H9 (cell line): Measurements from ENCODE around the gene TTC23. TPM values are rescaled to one million over a fixed set of nuclear protein-coding genes. Genes with fewer than 3 reads are reported as not detected.

Source experiments
- DNase-seq: peaks from one replicate; pipeline ENCODE4 v3.0.0-alpha.2; 2017
- H2AFZ ChIP-seq: one replicate; pipeline ENCODE4 v1.6.1; 2013; ENCODE audit warnings: mild to moderate bottlenecking, low read length, control low read depth, moderate library complexity
- H2AK5ac ChIP-seq: 2 replicates; pipeline ENCODE4 v1.6.1; 2013; ENCODE audit warnings: low read length, control low read depth, mixed read lengths; ENCODE audit not compliant: insufficient read length
- H2BK120ac ChIP-seq: one replicate; pipeline ENCODE4 v1.6.1; 2013; ENCODE audit warnings: low read depth, mild to moderate bottlenecking, low read length, control low read depth, inconsistent platforms; ENCODE audit not compliant: poor library complexity, severe bottlenecking
- H2BK12ac ChIP-seq: 2 replicates; pipeline ENCODE4 v1.6.1; 2013; ENCODE audit warnings: low read length, control low read depth, mixed read lengths, low read depth; ENCODE audit not compliant: insufficient read length
- H2BK15ac ChIP-seq: 2 replicates; pipeline ENCODE4 v1.6.1; 2013; ENCODE audit warnings: low read depth, low read length, control low read depth
- H2BK20ac ChIP-seq: one replicate; pipeline ENCODE4 v1.6.1; 2013; ENCODE audit warnings: low read depth, mild to moderate bottlenecking, low read length, control low read depth, inconsistent platforms; ENCODE audit not compliant: poor library complexity, severe bottlenecking
- H2BK5ac ChIP-seq: 2 replicates; pipeline ENCODE4 v1.6.1; 2013; ENCODE audit warnings: low read length, control low read depth, mixed read lengths; ENCODE audit not compliant: insufficient read length
- H3K14ac ChIP-seq: 2 replicates; pipeline ENCODE4 v1.6.1; 2013; ENCODE audit warnings: low read length, control low read depth; ENCODE audit not compliant: insufficient read depth
- H3K18ac ChIP-seq: 2 replicates; pipeline ENCODE4 v1.6.1; 2013; ENCODE audit warnings: low read depth, mild to moderate bottlenecking, mixed read lengths, low read length, control low read depth; ENCODE audit not compliant: insufficient read length
- H3K23ac ChIP-seq: 2 replicates; pipeline ENCODE4 v1.6.1; 2013; ENCODE audit warnings: low read length, control low read depth, mixed read lengths, low read depth; ENCODE audit not compliant: insufficient read length
- H3K23me2 ChIP-seq: 2 replicates; pipeline ENCODE4 v1.6.1; 2013; ENCODE audit warnings: low read depth, mild to moderate bottlenecking, mixed read lengths, low read length, control low read depth; ENCODE audit not compliant: insufficient read length, poor library complexity, severe bottlenecking
- H3K27ac ChIP-seq: 2 replicates; pipeline ENCODE4 v1.5.1; 2013; ENCODE audit warnings: low read length, control low read depth, mixed read lengths, low read depth; ENCODE audit not compliant: insufficient read length
- H3K27me3 ChIP-seq: 2 replicates; pipeline ENCODE4 v1.6.1; 2013; ENCODE audit warnings: low read length, control low read depth, inconsistent platforms; ENCODE audit not compliant: insufficient read depth
- H3K4ac ChIP-seq: 2 replicates; pipeline ENCODE4 v1.6.1; 2013; ENCODE audit warnings: low read depth, mild to moderate bottlenecking, control low read depth, inconsistent platforms, low read length, moderate library complexity
- H3K4me1 ChIP-seq: 2 replicates; pipeline ENCODE4 v1.6.1; 2013; ENCODE audit warnings: low read length, control low read depth, inconsistent platforms; ENCODE audit not compliant: insufficient read depth
- H3K4me2 ChIP-seq: 2 replicates; pipeline ENCODE4 v1.6.1; 2013; ENCODE audit warnings: low read length, control low read depth, mixed read lengths; ENCODE audit not compliant: insufficient read length, insufficient read depth
- H3K56ac ChIP-seq: 2 replicates; pipeline ENCODE4 v1.6.1; 2013; ENCODE audit warnings: low read depth, mild to moderate bottlenecking, mixed read lengths, low read length, control low read depth; ENCODE audit not compliant: insufficient read length
- H3K79me1 ChIP-seq: 2 replicates; pipeline ENCODE4 v1.6.1; 2013; ENCODE audit warnings: low read depth, mild to moderate bottlenecking, moderate library complexity, low read length, control low read depth, inconsistent platforms; ENCODE audit not compliant: insufficient read depth, poor library complexity, severe bottlenecking
- H3K79me2 ChIP-seq: 2 replicates; pipeline ENCODE4 v1.6.1; 2013; ENCODE audit warnings: low read length, control low read depth, inconsistent platforms; ENCODE audit not compliant: insufficient read depth
- H3K9ac ChIP-seq: 2 replicates; pipeline ENCODE4 v1.6.1; 2013; ENCODE audit warnings: low read length, control low read depth, mixed read lengths; ENCODE audit not compliant: insufficient read length; ENCODE audit errors: extremely low read depth
- H3K9me3 ChIP-seq: one replicate; pipeline ENCODE4 v1.6.1; 2013; ENCODE audit warnings: low read depth, low read length, inconsistent platforms; ENCODE audit not compliant: control insufficient read depth
- H3T11ph ChIP-seq: one replicate; pipeline ENCODE4 v1.6.1; 2013; ENCODE audit warnings: mild to moderate bottlenecking, low read length, control low read depth, inconsistent platforms
- H4K20me1 ChIP-seq: one replicate; pipeline ENCODE4 v1.6.1; 2013; ENCODE audit not compliant: control insufficient read depth, insufficient read length, insufficient read depth
- H4K5ac ChIP-seq: 2 replicates; pipeline ENCODE4 v1.6.1; 2013; ENCODE audit warnings: low read depth, mild to moderate bottlenecking, mixed read lengths, low read length, control low read depth; ENCODE audit not compliant: insufficient read length
- H4K8ac ChIP-seq: replicated peaks from 2 replicates; pipeline ENCODE4 v1.6.1; 2013; ENCODE audit warnings: low read length, control low read depth, mixed read lengths, low read depth; ENCODE audit not compliant: insufficient read length
- H4K91ac ChIP-seq: 2 replicates; pipeline ENCODE4 v1.6.1; 2013; ENCODE audit warnings: low read depth, mild to moderate bottlenecking, moderate library complexity, mixed read lengths, low read length, control low read depth; ENCODE audit not compliant: insufficient read length
- H3K27ac Mint-ChIP-seq, 3 experiments: 2 replicates in 2 of 3; 3 replicates in 1 of 3; pipeline ENCODE4 v1.8.0; 2020 to 2021; ENCODE audit warnings: mixed read lengths in 3 of 3, mild to moderate bottlenecking in 1 of 3, moderate library complexity in 1 of 3
- H3K27me3 Mint-ChIP-seq: 2 replicates; pipeline ENCODE4 v1.8.0; 2021; ENCODE audit warnings: low read depth, mild to moderate bottlenecking, moderate library complexity, mixed read lengths
- H3K36me3 Mint-ChIP-seq, 3 experiments: 2 replicates in 2 of 3; 3 replicates in 1 of 3; pipeline ENCODE4 v1.8.0; 2020 to 2021; ENCODE audit warnings: low read depth in 3 of 3, mixed read lengths in 3 of 3; ENCODE audit not compliant: insufficient read depth in 1 of 3
- H3K4me1 Mint-ChIP-seq, 2 experiments: 2 replicates each; pipeline ENCODE4 v1.8.0; 2020; ENCODE audit warnings: mixed read lengths in 2 of 2
- H3K4me3 Mint-ChIP-seq, 2 experiments: 2 replicates in 1 of 2; 3 replicates in 1 of 2; pipeline ENCODE4 v1.8.0; 2020 to 2021; ENCODE audit warnings: mild to moderate bottlenecking in 2 of 2, mixed read lengths in 2 of 2, moderate library complexity in 1 of 2
- H3K9me3 Mint-ChIP-seq, 2 experiments: 2 replicates in 1 of 2; 3 replicates in 1 of 2; pipeline ENCODE4 v1.8.0; 2020; ENCODE audit warnings: mild to moderate bottlenecking in 2 of 2, mixed read lengths in 2 of 2, moderate library complexity in 1 of 2
- WGBS: extraction: QIAGEN DNeasy Blood & Tissue Kit; methylation state at CpG from one replicate; pipeline ENCODE4 v1.1.7; 2013; ENCODE audit warnings: missing lambda C conversion rate, low lambda C conversion rate, mixed read lengths; ENCODE audit not compliant: insufficient read length; ENCODE audit errors: extremely low coverage; 5-methylcytosine and 5-hydroxymethylcytosine counted together
- total RNA-seq: library from RNA; stranded (reverse); gene quantifications from 2 replicates; pipeline ENCODE4 v1.2.1, GENCODE V29; 2021
- TF ChIP-seq, protein P1 (sequence below): fragments of 200-600 bp; sonication (generic); conservative IDR thresholded peaks from 3 replicates; pipeline ENCODE4 v1.8.0; 2021; ENCODE audit warnings: antibody characterized with exemption, mild to moderate bottlenecking

TTC23 gene
- total RNA-seq, 1 experiment from 2014 or later, result 14.3 TPM

DNA sequence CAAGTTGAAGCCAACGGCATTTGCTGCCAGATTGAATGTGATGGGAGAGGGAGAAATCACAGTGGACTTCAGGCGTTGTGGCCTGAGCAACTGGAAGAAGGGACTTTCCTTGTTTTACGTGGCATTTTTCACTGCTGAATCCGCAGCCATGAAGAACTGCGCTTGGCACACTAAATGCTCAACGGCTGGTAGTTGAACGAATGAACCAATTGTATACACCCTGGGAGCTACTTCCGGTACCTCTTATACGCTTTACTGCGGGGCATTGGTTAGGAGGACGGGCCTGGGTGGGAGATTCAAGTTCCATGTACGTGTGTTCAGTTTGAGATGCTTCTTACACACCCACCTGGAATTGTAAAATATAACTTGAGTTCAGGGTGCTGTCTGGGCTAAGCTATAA is 139.3 kb downstream of the TTC23 start:
- Histone ChIP-seq H3K14ac (no peak overlapping the region), H3K23ac (no peak overlapping the region), H2BK120ac (no peak overlapping the region), H2BK5ac (no peak overlapping the region), H3K79me2 (no peaks in the 10 kb centered on the region), H3K27ac (no peak overlapping the region), H4K5ac (no peak overlapping the region), H2BK12ac (no peak overlapping the region), H3K4me1 (no peaks in the 10 kb centered on the region), H3K18ac (no peak overlapping the region), H2BK15ac (no peak overlapping the region), H3K79me1 (no peaks in the 10 kb centered on the region), H2AK5ac (no peak overlapping the region), H4K20me1 (peaks cover 3% of the 10 kb centered on the region), H3K4ac (no peak overlapping the region), H3K4me2 (no peak overlapping the region), H3K56ac (no peak overlapping the region), H3K23me2 (no peaks in the 10 kb centered on the region), H3K9ac (no peak overlapping the region), H4K91ac (no peak overlapping the region), H2AFZ (no peak overlapping the region), H2BK20ac (no peak overlapping the region), H3T11ph (no peak overlapping the region), H3K9me3 (no peaks in the 10 kb centered on the region), H4K8ac (no peak overlapping the region), H3K27me3 (peaks cover 17% of the 10 kb centered on the region)
- no peak overlapping the region for H3K27ac Mint-ChIP-seq
- H3K27me3 Mint-ChIP-seq, result peaks cover 36% of the 10 kb centered on the region
- no CpG with 5 or more reads among the region's 12 CpGs for WGBS
- DNase-seq, result no peak
- H3K36me3 Mint-ChIP-seq, result peaks cover 0 to 5% (median 0%) of the 10 kb centered on the region in 3 experiments; a peak in 3 of 7 replicates
- no peaks in the 10 kb centered on the region; a peak in 1 of 5 replicates for H3K9me3 Mint-ChIP-seq
- peaks cover 0 to 6% of the 10 kb centered on the region in 2 experiments; a peak in 2 of 4 replicates for H3K4me1 Mint-ChIP-seq
- TF ChIP-seq, protein P1, sequence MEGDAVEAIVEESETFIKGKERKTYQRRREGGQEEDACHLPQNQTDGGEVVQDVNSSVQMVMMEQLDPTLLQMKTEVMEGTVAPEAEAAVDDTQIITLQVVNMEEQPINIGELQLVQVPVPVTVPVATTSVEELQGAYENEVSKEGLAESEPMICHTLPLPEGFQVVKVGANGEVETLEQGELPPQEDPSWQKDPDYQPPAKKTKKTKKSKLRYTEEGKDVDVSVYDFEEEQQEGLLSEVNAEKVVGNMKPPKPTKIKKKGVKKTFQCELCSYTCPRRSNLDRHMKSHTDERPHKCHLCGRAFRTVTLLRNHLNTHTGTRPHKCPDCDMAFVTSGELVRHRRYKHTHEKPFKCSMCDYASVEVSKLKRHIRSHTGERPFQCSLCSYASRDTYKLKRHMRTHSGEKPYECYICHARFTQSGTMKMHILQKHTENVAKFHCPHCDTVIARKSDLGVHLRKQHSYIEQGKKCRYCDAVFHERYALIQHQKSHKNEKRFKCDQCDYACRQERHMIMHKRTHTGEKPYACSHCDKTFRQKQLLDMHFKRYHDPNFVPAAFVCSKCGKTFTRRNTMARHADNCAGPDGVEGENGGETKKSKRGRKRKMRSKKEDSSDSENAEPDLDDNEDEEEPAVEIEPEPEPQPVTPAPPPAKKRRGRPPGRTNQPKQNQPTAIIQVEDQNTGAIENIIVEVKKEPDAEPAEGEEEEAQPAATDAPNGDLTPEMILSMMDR, result no peak
- no peak overlapping the region for H3K4me3 Mint-ChIP-seq
